Left ventricle myocardium inferior (tissue), 1 donor: ENCODE data around the gene APLF. TPM values are rescaled to one million over a fixed set of nuclear protein-coding genes. Genes with fewer than 3 reads are reported as not detected.
"Not testable (repeated sequence)": the region's sequence is repeated elsewhere in the genome, so short reads cannot be mapped to it uniquely, and the experiment has no call there.

Experiments
- DNase-seq: peaks from one replicate; pipeline ENCODE4 v3.0.0-alpha.2; 2020
- H3K27ac ChIP-seq: fragments of 200-600 bp; replicated peaks from 2 replicates; pipeline ENCODE4 v1.8.0; 2021
- H3K27me3 ChIP-seq: fragments of 200-600 bp; 2 replicates; pipeline ENCODE4 v1.8.0; 2021; ENCODE audit warnings: low read depth
- H3K36me3 ChIP-seq: fragments of 200-600 bp; 2 replicates; pipeline ENCODE4 v1.8.0; 2021
- H3K4me1 ChIP-seq: fragments of 200-600 bp; 2 replicates; pipeline ENCODE4 v1.8.0; 2021
- H3K4me3 ChIP-seq: fragments of 200-600 bp; 2 replicates; pipeline ENCODE4 v1.8.0; 2021; ENCODE audit warnings: mild to moderate bottlenecking, moderate library complexity
- H3K9me3 ChIP-seq: fragments of 200-600 bp; replicated peaks from 2 replicates; pipeline ENCODE4 v1.8.0; 2021
- CTCF ChIP-seq: fragments of 200-600 bp; IDR thresholded peaks from 2 replicates; pipeline ENCODE4 v1.8.0; 2021; ENCODE audit warnings: antibody characterized with exemption, mild to moderate bottlenecking, borderline replicate concordance
- intact Hi-C: fragments of 100-400 bp; cut with micrococcal nuclease; formaldehyde crosslinking; loops from one replicate; pipeline ENCODE4 v1.11.0; 2022
- total RNA-seq: library from RNA; stranded (reverse); fragmentation: NEBNext Ultra II Directional; extraction: Animal tissue kit (Norgen Biotek cat#: 25700); gene quantifications from one replicate; pipeline ENCODE4 v1.2.1, GENCODE V29; 2021
- donor health status: DM: no; HTN: yes; CAD: no; lungs with severe emphysema.

APLF gene
- total RNA-seq, 1 donor from 2014 or later: 4.8 TPM

- intact Hi-C loops: no loop called here
- Histone ChIP-seq H3K9me3 (peaks cover under 1% of the 10 kb centered on the region), H3K27me3 (no peaks in the 10 kb centered on the region), H3K4me3 (no peak overlapping the region), H3K36me3 (no peaks in the 10 kb centered on the region), H3K27ac (no peak overlapping the region), H3K4me1 (no peaks in the 10 kb centered on the region)
- no peak for TF ChIP-seq CTCF
- no peak for DNase-seq
Observed at GRCh38 chr2:68565273-68565672, 97.9 kb downstream of the APLF start.

- H3K27ac ChIP-seq: no peak overlapping the region
- intact Hi-C loops: no loop called here
- H3K27me3 ChIP-seq: no peaks in the 10 kb centered on the region
- no peak for DNase-seq
- no peak overlapping the region for H3K4me3 ChIP-seq
- peaks cover 3% of the 10 kb centered on the region for H3K9me3 ChIP-seq
- no peaks in the 10 kb centered on the region for H3K36me3 ChIP-seq
- TF ChIP-seq CTCF: no peak
- no peaks in the 10 kb centered on the region for H3K4me1 ChIP-seq
Observed at GRCh38 chr2:68565858-68566257, 98.5 kb downstream of the APLF start.

GRCh38 chr2:68566362-68566761, 99.0 kb downstream of the APLF start:
- no peak overlapping the region for H3K27ac ChIP-seq
- H3K4me1 ChIP-seq: no peaks in the 10 kb centered on the region
- no peak overlapping the region for H3K4me3 ChIP-seq
- H3K36me3 ChIP-seq: no peaks in the 10 kb centered on the region
- H3K27me3 ChIP-seq: no peaks in the 10 kb centered on the region
- peaks cover 3% of the 10 kb centered on the region for H3K9me3 ChIP-seq
- TF ChIP-seq CTCF: no peak
- DNase-seq: no peak
- intact Hi-C loops: no loop called here

- Histone ChIP-seq H3K27ac (no peak overlapping the region), H3K9me3 (peaks cover 3% of the 10 kb centered on the region), H3K27me3 (no peaks in the 10 kb centered on the region), H3K4me3 (no peak overlapping the region), H3K4me1 (no peaks in the 10 kb centered on the region), H3K36me3 (no peaks in the 10 kb centered on the region)
- TF ChIP-seq CTCF: no peak
- no peak for DNase-seq
- intact Hi-C loops: no loop called here
Observed at GRCh38 chr2:68568116-68568515, 100.7 kb downstream of the APLF start.

- Histone ChIP-seq H3K4me1 (no peaks in the 10 kb centered on the region), H3K9me3 (peaks cover 3% of the 10 kb centered on the region), H3K36me3 (no peaks in the 10 kb centered on the region), H3K27ac (no peak overlapping the region), H3K27me3 (no peaks in the 10 kb centered on the region), H3K4me3 (no peak overlapping the region)
- intact Hi-C loops: no loop called here
- DNase-seq: no peak
- TF ChIP-seq CTCF: no peak
Observed at GRCh38 chr2:68569604-68570003, 102.2 kb downstream of the APLF start.

- DNase-seq, intact Hi-C loops, H3K27ac ChIP-seq, H3K4me1 ChIP-seq, H3K27me3 ChIP-seq, H3K4me3 ChIP-seq, H3K9me3 ChIP-seq, H3K36me3 ChIP-seq: not testable (repeated sequence)
Observed at GRCh38 chr2:68570434-68570833, 103.0 kb downstream of the APLF start.
